ELF-1 (cell line): ENCODE results near the gene MACROD2.

Source experiments
- DNase-seq: peaks from one replicate; pipeline ENCODE4 v3.0.0-alpha.2; 2016; ENCODE audit warnings: low read depth, low spot score

MACROD2 gene

DNA sequence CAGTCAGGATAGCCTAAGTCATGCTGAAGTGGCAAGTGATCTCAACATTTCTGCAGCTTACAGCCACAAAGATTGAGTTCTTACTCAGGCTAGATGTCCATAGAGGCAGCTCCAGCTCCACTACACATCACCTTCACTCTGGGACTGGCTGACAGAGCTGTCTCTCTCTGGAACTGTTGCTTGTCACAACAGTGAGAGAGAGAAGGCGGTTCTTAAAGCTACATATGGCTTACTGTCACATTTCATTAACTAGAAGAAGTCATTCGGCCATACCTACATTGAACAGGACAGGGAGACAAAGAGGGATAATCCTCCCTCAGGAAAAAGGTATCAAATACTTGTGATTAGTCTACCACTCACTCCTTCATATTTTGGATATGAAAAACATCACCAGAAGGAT, 1257.0 kb downstream of the MACROD2 start:
- no peak for DNase-seq

DNA sequence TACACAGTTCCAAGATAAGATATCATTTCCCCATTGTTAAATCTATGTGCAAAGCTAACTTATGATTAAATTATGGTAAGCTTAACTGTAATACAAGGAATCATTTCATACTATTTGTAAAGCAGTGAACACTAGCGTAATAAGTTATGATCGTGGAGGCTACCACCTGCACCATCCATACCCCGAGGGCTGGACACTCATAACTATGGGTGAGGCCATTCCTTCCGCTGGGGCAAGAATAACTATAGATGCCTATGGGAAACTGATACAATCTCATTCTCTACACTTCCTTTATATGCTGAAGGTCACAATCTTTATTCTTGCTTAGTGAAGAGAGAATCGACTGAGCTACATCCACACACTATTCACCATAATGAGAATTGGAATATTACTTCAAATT, 1258.1 kb downstream of the MACROD2 start:
- no peak for DNase-seq

DNA sequence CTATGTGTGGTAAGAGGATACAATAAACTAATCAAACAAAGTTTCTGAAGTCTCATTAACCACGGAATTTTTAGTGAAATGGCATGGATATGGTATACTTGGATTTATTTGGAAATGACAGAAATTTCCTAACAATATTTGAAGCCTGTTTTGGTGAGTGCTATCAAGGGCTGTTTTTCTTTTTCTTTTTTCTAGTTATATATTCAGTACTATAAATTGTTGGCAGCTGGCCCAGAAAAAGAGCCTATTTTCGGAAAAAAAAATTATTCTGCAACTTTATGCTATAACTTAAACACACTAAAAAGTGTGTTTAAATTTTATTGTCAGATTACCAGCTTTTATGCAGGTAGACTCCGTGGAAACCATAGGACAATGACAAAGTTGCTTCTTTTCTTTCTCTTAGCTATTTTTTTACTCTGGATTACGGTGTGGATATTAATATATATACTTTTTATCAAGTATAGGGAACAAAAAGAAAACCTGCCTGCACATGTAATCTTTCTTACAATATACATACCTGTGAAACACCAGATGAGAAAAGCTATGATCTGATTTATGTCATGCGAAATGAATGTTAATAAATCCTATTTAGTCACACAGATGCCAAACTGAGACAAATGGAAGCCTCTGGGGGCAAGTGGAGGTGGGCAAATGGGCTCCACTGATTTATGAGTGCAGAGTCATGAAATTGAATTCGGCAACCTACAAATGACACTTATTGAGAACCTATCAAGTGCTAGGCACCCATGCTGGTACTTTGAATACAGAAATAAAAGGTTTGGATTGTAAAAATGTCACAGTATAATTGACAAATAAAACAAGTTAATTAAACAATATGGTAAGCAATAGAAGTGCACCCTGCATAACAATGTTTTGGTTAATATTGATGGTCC, 1261.6 kb downstream of the MACROD2 start:
- DNase-seq: no peak

DNA sequence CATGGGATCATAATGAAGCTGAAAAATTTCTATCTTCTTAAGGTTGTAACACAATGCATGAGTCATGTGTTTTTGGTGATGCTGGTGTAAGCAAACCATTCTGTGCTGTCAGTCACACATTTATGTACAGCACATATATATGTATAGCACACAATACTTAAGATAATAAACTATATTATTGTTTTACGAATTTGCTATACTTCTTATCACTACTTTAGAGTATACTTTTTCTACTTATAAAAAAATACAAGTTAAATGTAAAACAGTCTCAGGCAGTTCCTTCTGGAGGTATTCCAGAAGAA, 1262.2 kb downstream of the MACROD2 start:
- no peak for DNase-seq

DNA sequence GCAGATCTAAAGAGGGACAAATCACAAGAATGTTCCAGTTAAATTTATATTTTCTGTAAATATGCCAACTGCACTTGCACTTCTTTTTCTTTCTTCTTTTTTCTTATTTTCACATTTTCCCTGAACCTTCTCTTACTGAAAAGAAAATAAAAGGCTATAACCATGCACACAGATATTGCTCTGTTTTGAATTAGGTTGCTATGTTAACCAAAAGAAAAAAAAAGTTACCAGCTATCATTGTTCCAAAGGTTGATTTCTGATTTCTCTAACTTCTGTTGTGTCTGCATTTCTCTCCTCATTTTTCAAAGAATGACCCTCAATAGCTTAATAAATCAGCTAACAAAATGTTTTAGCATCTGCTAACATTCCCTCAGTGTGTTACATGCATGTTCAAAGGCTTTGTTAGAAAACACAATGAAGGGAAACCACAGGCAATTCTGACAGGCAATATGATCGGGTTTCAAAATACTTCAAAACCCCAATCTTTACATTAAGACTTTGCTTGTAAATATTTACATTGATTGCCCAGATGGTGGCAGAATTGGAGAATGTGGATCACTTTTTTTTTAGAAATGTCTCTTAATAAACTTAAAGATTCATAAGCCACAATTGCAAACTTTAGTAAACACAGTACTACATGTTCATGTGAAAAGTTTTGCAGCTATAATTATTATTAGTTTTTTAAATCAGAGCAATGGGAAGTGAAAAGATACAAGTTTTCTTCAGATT, 1270.4 kb downstream of the MACROD2 start:
- no peak for DNase-seq

DNA sequence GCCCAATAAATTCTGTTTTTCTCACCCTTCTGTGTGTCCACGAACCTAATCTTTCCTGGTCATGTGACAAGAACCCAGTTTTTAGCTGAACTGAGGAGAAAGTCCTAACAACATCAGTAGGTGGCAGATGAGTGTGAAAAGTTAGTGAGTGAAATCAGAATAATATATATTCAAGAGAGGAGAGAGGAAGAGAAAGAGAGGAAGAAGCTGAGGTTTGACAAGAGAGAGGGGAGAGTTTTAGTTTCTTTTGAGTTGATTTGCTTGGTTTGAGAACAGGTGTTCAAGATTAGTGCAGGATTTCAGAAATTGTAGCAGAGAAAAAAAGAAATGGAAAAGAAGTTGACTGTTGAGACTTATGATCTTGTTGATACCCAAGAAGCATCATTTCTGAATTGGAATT, 1272.6 kb downstream of the MACROD2 start:
- DNase-seq: no peak

DNA sequence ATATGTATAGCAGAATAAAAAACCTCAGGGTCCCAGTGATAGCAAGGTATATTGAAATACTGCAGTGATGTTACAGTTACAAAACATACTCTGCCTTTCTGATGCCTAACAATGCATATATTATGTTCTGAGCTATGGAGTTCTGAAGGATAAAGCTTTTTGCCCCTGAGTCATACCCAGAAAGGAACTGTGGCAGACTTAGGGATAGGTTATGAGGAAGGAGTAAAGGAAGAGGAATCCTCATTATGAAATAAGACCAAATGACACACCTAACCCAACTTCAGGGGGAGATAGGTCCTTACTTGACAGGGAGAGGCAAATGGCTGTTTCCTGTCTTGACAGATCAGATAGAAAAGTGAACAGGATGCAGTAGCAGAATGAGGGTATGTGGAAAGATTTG, 1282.7 kb downstream of the MACROD2 start:
- DNase-seq: no peak

DNA sequence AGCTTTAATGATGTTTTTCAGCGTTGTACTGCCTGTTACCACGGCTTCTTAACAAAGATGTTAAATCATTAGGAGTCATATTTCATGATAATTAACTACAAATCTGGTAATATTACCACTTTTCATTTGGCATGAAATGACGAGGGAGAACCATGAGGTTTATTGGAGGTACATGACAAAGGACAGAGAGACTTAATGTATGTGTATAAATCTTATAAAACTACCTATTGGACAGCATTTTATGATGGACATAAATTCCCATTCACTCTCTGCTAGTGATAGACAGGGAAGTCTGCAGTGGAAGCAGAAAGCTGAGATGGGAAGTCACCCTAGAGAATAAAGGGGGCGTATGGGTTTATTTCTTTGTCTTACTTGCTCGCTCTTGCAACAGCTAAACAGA, 1292.0 kb downstream of the MACROD2 start:
- no peak for DNase-seq

DNA sequence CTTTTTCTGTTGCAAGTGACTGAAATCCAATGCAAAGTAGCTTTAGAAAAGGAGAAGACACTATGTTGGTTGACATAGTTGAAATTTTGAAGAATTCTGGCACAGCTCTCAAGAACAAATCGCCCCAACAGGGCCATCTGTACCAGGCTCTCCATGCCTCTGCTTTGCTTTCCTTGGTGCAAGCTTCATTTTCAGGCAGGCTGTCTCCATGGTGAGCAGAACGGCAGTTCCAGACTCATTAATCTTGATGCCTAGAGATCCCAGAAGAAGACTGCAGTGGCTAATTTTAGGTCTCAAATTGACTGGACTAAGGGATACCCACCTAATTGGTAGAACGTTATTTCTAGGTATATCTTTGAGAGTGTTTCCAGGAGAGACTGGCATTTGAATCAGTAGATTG, 1292.8 kb downstream of the MACROD2 start:
- no peak for DNase-seq

DNA sequence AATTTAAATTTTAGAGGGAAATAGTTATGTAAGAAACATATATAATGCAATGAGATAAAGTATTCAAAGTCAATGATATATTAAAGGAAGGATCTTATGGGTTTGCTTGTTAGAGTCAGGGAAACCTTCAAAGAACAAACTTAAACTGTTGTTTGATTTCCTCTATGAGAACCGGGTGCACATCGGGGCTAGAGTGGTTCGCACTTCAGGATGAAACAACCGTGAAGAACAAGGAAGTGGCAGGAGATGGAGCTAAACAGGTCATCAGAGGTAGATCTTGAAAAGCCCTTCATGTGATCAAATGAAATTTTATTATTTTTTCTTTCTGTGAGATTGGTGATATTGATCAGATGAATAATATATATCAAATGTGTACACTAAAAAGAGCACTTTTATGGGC, 1294.0 kb downstream of the MACROD2 start:
- no peak for DNase-seq

DNA sequence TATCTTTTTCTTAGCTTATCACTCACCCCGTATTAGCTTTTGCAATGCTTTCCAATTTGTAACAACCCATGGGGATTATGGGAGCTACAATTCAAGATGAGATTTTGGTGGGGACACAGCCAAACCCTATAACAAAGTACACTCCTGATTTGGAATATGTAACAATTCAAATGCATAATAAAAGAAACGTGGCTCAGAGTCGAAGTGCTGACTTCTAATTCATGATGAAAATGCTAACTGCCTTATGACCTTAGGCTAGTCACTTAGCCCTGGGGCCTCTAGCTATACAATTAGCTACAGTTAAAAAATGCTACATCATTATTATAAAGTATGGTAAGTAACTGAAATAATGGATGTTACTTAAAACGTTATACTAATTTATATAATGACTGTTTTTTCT, 1297.1 kb downstream of the MACROD2 start:
- no peak for DNase-seq

DNA sequence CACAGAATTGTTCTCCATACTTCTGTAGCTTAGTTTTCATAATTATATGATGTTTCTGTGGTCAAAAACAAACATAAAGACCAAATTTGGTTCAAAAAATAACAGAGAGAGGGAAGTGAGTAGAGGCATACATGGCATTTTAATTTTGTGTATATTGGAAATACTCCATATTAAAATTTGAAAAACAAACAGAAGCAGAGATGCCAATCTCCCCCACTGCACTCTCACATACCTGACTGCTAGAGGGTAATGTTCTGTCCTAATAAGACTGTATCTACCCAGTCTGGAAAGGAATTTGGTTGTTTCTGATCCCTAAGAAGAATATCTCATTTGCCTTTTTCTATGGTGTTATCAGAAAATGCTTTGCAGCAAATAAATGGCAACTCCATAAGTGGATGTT, 1301.1 kb downstream of the MACROD2 start:
- no peak for DNase-seq

DNA sequence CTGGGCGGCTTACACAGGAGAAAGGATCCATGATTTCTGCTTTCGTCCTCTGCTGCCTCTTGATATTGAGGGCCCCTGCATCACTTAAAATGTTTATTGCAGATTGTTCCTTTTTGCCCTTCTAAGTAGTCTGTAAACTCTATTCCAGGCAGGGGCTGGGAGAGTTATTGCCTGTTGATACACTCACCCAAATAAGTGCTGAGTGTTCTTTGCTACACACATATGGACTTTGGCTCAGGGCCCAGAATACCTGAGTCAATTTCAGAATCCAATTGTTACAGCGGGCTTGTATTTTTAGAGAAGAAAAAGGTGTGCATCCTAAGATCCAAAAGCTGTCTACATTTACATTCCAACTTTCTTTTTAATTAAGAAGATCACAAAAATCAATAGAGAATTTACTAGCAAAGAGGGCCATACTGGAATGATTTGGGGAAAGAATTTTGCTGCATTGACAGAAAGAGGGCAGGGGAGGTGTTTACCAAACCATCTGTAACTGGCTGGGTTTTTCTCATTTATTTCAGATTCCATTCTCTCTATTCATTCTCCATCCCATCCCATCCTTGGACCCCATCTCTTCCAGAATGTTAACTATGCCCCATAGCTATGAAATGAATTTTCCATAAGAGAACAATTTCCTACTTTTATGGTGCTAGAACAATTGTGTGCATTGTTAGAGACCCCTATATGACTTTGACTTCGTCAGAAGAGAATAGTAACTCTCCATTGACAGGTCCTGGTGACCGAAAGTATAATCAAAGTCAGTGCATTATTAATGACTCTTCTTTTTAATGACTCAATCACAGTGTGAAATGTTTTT, 1302.0 kb downstream of the MACROD2 start:
- DNase-seq: no peak

DNA sequence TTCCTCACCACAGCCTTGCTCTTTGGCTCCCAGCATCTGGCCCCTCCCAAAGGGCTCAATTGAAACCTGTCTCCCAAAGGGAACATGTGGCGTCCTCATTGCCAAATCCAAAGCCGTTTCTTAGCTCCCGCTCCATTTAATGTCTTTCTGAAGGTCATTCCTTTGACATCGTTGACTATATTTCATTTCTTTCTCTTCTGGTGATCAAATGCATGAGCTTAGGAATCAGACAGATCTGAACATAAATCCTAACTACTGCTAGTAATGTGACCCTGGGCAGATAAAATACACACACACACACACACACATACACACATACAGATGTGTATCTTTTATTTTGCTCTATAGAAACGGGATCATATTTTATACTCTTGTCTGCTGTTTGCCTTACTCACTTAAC, 1306.8 kb downstream of the MACROD2 start:
- DNase-seq: no peak

DNA sequence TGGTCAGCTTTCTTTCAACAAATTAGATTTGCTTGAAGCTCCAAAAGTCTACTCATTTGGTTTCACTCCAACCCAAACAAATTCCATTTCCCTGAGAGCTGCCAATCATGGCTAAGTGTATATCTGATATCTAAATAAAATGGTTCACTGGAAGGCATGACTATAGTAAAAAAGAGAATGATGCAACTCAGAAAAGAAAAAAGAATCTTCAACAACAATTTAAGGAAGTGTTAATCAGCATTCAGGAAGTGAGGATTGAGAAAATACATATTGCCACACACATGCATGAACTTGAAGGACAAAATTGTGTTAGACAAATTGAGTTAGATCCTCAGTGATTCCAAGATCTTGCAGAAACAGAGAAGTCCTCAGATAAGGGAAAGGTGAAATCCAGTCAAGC, 1315.0 kb downstream of the MACROD2 start:
- DNase-seq: no peak

DNA sequence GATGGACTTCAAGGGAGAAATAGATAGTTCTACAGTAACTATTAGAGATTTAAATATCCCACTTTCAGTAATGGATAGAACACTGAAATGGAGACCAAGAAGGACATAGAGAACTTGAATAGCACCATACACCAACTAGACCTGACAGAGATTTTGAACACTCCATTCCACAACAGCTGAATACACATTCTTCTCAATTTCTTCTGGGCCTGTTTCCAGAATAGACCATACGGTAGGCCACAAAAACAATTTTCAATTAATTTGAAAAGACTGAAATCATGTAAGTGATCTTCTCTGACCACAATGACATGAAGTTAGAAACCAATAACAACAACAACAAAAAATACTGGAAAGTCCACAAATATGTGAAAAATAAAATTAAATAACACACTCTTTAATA, 1321.2 kb downstream of the MACROD2 start:
- no peak for DNase-seq

DNA sequence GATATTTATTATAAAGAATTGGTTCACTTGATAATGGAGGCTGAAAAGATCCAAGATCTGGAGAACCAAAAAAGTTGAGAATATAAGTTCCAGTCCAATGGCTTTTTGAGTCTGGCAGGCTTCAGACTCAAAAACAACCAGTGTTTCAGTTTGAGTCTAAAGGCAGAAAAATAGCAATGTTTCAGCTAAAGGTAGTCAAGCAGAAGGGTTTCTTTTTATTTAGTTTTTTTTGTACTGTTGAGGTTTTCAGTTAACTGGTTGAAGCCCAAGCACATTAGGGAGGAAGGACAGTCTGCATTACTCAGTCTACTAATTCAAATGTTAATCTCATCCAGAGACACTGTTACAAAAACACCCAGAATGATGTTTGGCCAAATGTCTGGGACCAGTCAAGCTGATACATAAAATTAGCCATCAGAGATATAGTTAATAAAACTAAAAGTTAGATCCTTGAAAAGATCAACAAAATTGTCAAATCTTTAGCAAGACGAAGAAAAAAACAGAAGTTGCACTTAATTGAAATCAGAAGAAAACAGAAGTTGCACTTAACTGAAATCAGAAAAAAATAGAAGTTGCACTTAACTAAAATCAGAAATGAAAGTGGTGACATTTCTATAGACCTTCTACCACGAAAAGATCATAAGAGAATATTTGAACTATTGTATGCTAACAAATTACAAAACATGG, 1322.4 kb downstream of the MACROD2 start:
- DNase-seq: no peak

DNA sequence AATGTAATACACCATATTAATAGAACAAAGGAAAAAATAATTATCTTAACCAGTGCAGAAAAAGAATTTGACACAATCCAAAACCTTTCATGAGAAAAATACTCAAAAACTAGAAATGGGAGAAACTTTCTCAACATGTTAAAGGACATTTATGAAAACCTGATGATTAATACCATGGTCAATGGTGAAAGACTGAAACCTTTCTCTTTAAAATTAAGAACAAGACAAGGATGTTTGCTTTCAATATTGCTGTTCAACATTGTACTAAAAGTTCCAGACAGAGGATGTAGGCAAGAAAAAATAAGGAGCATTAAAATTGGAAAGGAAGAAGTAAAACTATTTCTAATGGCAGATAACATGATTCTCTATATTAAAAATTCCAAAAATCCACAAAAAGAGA, 1323.4 kb downstream of the MACROD2 start:
- no peak for DNase-seq

DNA sequence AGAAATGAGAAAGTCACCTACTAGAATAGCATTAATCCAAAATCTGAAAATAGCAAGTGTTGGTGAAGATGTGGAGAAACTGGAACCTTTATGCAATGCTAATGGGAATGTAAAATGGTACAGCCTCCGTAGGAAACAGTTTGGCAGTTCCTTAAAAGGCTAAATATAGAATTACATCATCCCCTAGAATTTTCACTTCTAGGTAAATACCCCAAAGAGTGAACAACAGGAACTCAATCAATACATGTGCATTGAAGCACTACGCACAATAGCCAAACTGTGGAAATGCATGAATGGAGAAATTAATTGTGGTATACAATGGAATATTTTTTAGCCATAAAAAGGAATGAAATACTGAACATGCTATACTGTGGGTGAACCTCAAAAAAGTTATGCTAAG, 1324.1 kb downstream of the MACROD2 start:
- no peak for DNase-seq

DNA sequence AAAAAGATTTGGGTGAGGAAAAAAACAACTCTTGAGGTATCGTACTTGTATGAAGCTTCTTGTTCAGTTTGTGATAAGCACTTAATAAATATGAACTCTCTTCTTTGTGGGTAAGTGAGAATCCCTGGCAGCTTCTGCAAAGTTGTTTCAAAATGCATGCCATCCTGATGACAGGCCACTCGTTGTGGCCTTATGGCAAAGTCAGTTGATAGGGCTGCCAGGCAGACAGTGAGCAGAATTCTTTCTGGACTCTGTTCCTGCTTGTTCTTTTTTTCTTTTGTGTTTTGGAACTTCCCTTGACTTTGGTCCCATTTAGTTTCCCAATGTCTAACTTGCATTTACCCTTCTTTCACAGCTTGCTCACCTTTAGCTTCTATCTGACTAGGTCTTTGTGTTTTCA, 1325.6 kb downstream of the MACROD2 start:
- no peak for DNase-seq

DNA sequence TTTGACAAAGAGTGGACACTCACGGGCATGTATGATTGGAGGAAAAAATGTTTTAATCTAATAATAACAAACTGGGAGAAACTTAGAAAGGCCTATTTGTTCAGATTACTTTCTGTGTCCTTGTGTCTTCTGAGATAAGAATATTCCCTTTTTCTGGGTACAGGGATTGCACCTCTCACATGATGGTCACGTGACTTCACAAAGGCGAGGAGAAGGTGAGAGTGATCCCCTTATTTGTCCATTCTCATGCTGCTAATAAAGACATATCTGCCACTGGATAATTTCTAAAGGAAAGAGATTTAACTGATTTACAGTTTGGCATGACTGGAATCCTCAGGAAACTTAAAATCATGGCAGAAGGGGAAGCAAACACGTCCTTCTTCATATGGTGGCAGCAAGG, 1331.8 kb downstream of the MACROD2 start:
- DNase-seq: no peak

DNA sequence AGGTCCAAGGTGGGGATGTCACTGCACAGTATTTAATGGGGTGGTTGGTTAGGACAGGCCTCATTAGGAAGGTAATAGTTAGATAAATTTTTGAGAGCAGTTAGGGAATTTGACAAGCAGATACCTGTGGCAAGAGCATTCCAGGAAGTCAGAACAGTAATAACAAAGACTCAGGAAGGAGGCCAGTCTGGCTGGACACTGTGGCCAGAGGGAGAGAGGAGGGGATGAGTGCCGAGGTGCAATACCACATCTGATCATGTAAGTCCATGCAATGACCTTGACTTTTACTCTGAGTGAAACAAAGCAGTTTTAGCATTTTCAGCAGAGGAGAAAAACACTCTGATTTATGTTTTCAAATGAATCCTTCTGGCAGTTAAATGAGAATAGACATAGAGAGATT, 1332.8 kb downstream of the MACROD2 start:
- no peak for DNase-seq
